Keratinocyte (primary cell): ENCODE results near the gene FAM83D.

Experiments used
- CTCF ChIP-seq, 3 experiments: IDR thresholded peaks in 1 of 3; conservative IDR thresholded peaks in 1 of 3; optimal IDR thresholded peaks in 1 of 3; 2 replicates in 2 of 3; 3 replicates in 1 of 3; pipeline versions ENCODE3 to v1.5.1; 2011; ENCODE audit warnings: low read length in 3 of 3, mild to moderate bottlenecking in 3 of 3, moderate library complexity in 2 of 3, control low read depth in 1 of 3, inconsistent platforms in 1 of 3; ENCODE audit not compliant: insufficient read depth in 2 of 3; ENCODE audit errors: extremely low read depth in 1 of 3
- EZH2 ChIP-seq: IDR thresholded peaks from one replicate; pipeline ENCODE4 v1.6.1; 2012; ENCODE audit warnings: inconsistent platforms, mild to moderate bottlenecking, low read length, moderate library complexity

- TF ChIP-seq CTCF (optimal IDR thresholded peaks at IDR 0.05 in 1 of 3, IDR thresholded peaks at IDR 0.05 in 1 of 3, conservative IDR thresholded peaks at IDR 0.05 in 1 of 3; ENCODE audit: extremely low read depth in 1 of 3, insufficient read depth in 2 of 3, low read length in 3 of 3) (no peak), EZH2 (no peak)
These were observed 23.6 kb upstream of the FAM83D start for GRCh38 chr20:38902601-38903000.
